HEK293 (cell line): ENCODE data around the gene C11orf86.

ENCODE experiments used
- CTCF ChIA-PET: fragments of 350-600 bp; formaldehyde crosslinking; extraction: SDS; loops from one replicate; lab custom pipeline; 2021; ENCODE audit warnings: antibody characterized with exemption; lab: Yijun Ruan, JAX
- POLR2A ChIA-PET: fragments of 300-600 bp; formaldehyde crosslinking; extraction: SDS; loops from one replicate; lab custom pipeline; 2020; ENCODE audit warnings: antibody characterized with exemption, inconsistent platforms; lab: Yijun Ruan, JAX
- H3K27ac ChIP-seq: fragments of 200-500 bp; sonication (Bioruptor generic); 2 replicates; pipeline ENCODE4 v1.5.1; 2014; ENCODE audit warnings: low read depth, low read length, control low read depth, inconsistent platforms; ENCODE audit errors: extremely low read depth
- H3K36me3 ChIP-seq, 2 experiments: fragments of 200-500 bp in 1 of 2; sonication (Bioruptor generic) in 1 of 2; 1 replicate in 1 of 2; 2 replicates in 1 of 2; pipeline ENCODE4 v1.5.1; 2014 to 2017; ENCODE audit warnings: inconsistent platforms in 2 of 2, low read length in 2 of 2; ENCODE audit not compliant: control insufficient read depth in 2 of 2, insufficient read depth in 1 of 2
- H3K4me1 ChIP-seq: fragments of 200-500 bp; sonication (Bioruptor generic); 2 replicates; pipeline ENCODE4 v1.5.1; 2014; ENCODE audit warnings: mild to moderate bottlenecking, low read length, inconsistent platforms; ENCODE audit not compliant: control insufficient read depth, insufficient read depth
- H3K4me3 ChIP-seq: 2 replicates; pipeline ENCODE4 v1.5.1; 2011; ENCODE audit warnings: low read depth, mild to moderate bottlenecking, control low read depth, low read length, moderate library complexity
- H3K9me3 ChIP-seq: fragments of 200-500 bp; sonication (Bioruptor generic); 2 replicates; pipeline ENCODE4 v1.5.1; 2014; ENCODE audit warnings: low read depth, low read length, inconsistent platforms; ENCODE audit not compliant: control insufficient read depth, insufficient read depth
- EGR2 ChIP-seq: fragments of 450-650 bp; formaldehyde crosslinking; IDR thresholded peaks from 2 replicates; pipeline ENCODE4 v1.5.1; 2016; ENCODE audit warnings: low read depth, missing biosample characterization, missing genetic modification characterization
- GLIS1 ChIP-seq: fragments of 450-650 bp; formaldehyde crosslinking; IDR thresholded peaks from 2 replicates; pipeline ENCODE4 v1.5.1; 2016; ENCODE audit warnings: missing biosample characterization, missing genetic modification characterization
- GLIS2 ChIP-seq: fragments of 450-650 bp; formaldehyde crosslinking; IDR thresholded peaks from 2 replicates; pipeline ENCODE4 v1.5.1; 2016; ENCODE audit warnings: missing biosample characterization, missing genetic modification characterization
- KLF1 ChIP-seq: fragments of 450-650 bp; formaldehyde crosslinking; IDR thresholded peaks from 2 replicates; pipeline ENCODE4 v1.5.1; 2016; ENCODE audit warnings: missing biosample characterization, missing genetic modification characterization
- OSR2 ChIP-seq: fragments of 450-650 bp; formaldehyde crosslinking; IDR thresholded peaks from 2 replicates; pipeline ENCODE4 v1.5.1; 2016; ENCODE audit warnings: missing biosample characterization, missing genetic modification characterization
- RBAK ChIP-seq: fragments of 450-650 bp; formaldehyde crosslinking; IDR thresholded peaks from 2 replicates; pipeline ENCODE4 v1.5.1; 2016; ENCODE audit warnings: missing biosample characterization, missing genetic modification characterization
- ZFHX2 ChIP-seq: fragments of 450-650 bp; formaldehyde crosslinking; conservative IDR thresholded peaks from 2 replicates; pipeline ENCODE4 v1.5.1; 2016; ENCODE audit warnings: missing biosample characterization, missing genetic modification characterization
- ZFP37 ChIP-seq: fragments of 450-650 bp; formaldehyde crosslinking; IDR thresholded peaks from 2 replicates; pipeline ENCODE4 v1.5.1; 2016; ENCODE audit warnings: missing biosample characterization, missing genetic modification characterization
- ZFP41 ChIP-seq: fragments of 450-650 bp; formaldehyde crosslinking; IDR thresholded peaks from 2 replicates; pipeline ENCODE4 v1.5.1; 2016; ENCODE audit warnings: missing biosample characterization, missing genetic modification characterization, borderline replicate concordance
- ZFP69B ChIP-seq: fragments of 450-650 bp; formaldehyde crosslinking; IDR thresholded peaks from 2 replicates; pipeline ENCODE4 v1.5.1; 2016; ENCODE audit warnings: missing biosample characterization, missing genetic modification characterization
- ZIC2 ChIP-seq: fragments of 450-650 bp; formaldehyde crosslinking; IDR thresholded peaks from 2 replicates; pipeline ENCODE4 v1.5.1; 2016; ENCODE audit warnings: missing biosample characterization, missing genetic modification characterization
- ZNF16 ChIP-seq: fragments of 450-650 bp; formaldehyde crosslinking; IDR thresholded peaks from 2 replicates; pipeline ENCODE4 v1.5.1; 2016; ENCODE audit warnings: low read depth, missing biosample characterization, missing genetic modification characterization
- ZNF2 ChIP-seq: fragments of 450-650 bp; formaldehyde crosslinking; IDR thresholded peaks from 2 replicates; pipeline ENCODE4 v1.5.1; 2016; ENCODE audit warnings: missing biosample characterization, missing genetic modification characterization
- ZNF211 ChIP-seq: fragments of 450-650 bp; formaldehyde crosslinking; IDR thresholded peaks from 2 replicates; pipeline ENCODE4 v1.5.1; 2016; ENCODE audit warnings: low read depth, missing biosample characterization, missing genetic modification characterization
- ZNF223 ChIP-seq: fragments of 450-650 bp; formaldehyde crosslinking; IDR thresholded peaks from 2 replicates; pipeline ENCODE4 v1.5.1; 2016; ENCODE audit warnings: missing biosample characterization, missing genetic modification characterization
- ZNF555 ChIP-seq: fragments of 450-650 bp; formaldehyde crosslinking; conservative IDR thresholded peaks from 2 replicates; pipeline ENCODE4 v1.5.1; 2017; ENCODE audit warnings: missing biosample characterization, mild to moderate bottlenecking, missing genetic modification characterization, inconsistent platforms
- TF ChIP-seq, protein P1 (sequence below): fragments of 450-650 bp; formaldehyde crosslinking; IDR thresholded peaks from 2 replicates; pipeline ENCODE4 v1.5.1; 2016; ENCODE audit warnings: missing biosample characterization, missing genetic modification characterization
- TF ChIP-seq, protein P2 (sequence below): fragments of 450-650 bp; formaldehyde crosslinking; IDR thresholded peaks from 2 replicates; pipeline ENCODE4 v1.5.1; 2016; ENCODE audit warnings: missing biosample characterization, missing genetic modification characterization
- TF ChIP-seq, protein P3 (sequence below): fragments of 450-650 bp; formaldehyde crosslinking; conservative IDR thresholded peaks from 2 replicates; pipeline ENCODE4 v1.5.1; 2016; ENCODE audit warnings: low read depth, missing biosample characterization, missing genetic modification characterization
- TF ChIP-seq, protein P4 (sequence below): fragments of 450-650 bp; formaldehyde crosslinking; IDR thresholded peaks from 2 replicates; pipeline ENCODE4 v1.5.1; 2016; ENCODE audit warnings: missing biosample characterization, missing genetic modification characterization

C11orf86 gene

DNA sequence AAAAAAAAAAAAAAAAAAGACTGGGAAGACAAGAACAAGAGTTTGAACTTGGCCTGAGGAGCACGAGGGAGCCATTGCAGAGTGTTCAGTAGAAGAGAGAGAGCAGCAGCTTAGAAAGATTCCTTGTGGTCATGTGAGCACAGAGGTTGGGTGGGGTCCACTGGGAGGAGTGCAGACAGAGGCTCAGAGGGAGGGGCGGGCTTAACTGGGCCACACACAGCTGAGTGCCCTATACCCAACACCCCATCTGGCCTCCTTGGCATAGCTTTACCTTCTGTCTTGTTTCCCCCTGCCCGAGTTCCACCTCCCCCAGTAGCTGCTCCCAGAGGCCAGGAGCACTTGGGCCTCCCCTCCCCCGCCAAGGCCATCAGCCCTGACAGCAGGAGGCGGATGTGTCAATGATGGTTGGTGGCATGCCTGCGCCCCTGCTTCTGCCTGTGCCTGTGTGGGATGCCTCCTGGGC lies 12.1 kb downstream of the C11orf86 start:
- POLR2A ChIA-PET = interaction anchor here (0.7 to 1.2 kb wide), 4 partner anchors 35 to 481 kb away, joined by 3 to 5 read pairs (median 4); partner anchors contain the start of gene KDM2A
- H3K36me3 ChIP-seq = no peaks in the 10 kb centered on the region
- H3K9me3 ChIP-seq = no peaks in the 10 kb centered on the region
- H3K27ac ChIP-seq = no peak overlapping the region
- no peaks in the 10 kb centered on the region for H3K4me1 ChIP-seq
- no peak overlapping the region for H3K4me3 ChIP-seq
- CTCF ChIA-PET = interaction anchor here (0.6 to 1.2 kb wide), 4 partner anchors 8 to 94 kb away, joined by 3 to 5 read pairs (median 4); no protein-coding TSS in a partner anchor
- peak; percentile 64 for TF ChIP-seq ZFHX2 (tag by site-specific recombination)
- no peak for TF ChIP-seq ZFP41
- TF ChIP-seq GLIS1 (tag by site-specific recombination) = peak; percentile 69
- TF ChIP-seq OSR2 (tag by site-specific recombination) = peak; percentile 55; the same call in 1 of the 2 replicates
- TF ChIP-seq ZNF555 (tag by site-specific recombination) = no peak
- TF ChIP-seq, protein P1, sequence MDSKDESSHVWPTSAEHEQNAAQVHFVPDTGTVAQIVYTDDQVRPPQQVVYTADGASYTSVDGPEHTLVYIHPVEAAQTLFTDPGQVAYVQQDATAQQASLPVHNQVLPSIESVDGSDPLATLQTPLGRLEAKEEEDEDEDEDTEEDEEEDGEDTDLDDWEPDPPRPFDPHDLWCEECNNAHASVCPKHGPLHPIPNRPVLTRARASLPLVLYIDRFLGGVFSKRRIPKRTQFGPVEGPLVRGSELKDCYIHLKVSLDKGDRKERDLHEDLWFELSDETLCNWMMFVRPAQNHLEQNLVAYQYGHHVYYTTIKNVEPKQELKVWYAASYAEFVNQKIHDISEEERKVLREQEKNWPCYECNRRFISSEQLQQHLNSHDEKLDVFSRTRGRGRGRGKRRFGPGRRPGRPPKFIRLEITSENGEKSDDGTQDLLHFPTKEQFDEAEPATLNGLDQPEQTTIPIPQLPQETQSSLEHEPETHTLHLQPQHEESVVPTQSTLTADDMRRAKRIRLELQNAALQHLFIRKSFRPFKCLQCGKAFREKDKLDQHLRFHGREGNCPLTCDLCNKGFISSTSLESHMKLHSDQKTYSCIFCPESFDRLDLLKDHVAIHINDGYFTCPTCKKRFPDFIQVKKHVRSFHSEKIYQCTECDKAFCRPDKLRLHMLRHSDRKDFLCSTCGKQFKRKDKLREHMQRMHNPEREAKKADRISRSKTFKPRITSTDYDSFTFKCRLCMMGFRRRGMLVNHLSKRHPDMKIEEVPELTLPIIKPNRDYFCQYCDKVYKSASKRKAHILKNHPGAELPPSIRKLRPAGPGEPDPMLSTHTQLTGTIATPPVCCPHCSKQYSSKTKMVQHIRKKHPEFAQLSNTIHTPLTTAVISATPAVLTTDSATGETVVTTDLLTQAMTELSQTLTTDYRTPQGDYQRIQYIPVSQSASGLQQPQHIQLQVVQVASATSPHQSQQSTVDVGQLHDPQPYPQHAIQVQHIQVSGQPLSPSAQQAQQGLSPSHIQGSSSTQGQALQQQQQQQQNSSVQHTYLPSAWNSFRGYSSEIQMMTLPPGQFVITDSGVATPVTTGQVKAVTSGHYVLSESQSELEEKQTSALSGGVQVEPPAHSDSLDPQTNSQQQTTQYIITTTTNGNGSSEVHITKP = no peak
- TF ChIP-seq ZNF16 (tag by site-specific recombination) = peak; percentile 80
- TF ChIP-seq, protein P2, sequence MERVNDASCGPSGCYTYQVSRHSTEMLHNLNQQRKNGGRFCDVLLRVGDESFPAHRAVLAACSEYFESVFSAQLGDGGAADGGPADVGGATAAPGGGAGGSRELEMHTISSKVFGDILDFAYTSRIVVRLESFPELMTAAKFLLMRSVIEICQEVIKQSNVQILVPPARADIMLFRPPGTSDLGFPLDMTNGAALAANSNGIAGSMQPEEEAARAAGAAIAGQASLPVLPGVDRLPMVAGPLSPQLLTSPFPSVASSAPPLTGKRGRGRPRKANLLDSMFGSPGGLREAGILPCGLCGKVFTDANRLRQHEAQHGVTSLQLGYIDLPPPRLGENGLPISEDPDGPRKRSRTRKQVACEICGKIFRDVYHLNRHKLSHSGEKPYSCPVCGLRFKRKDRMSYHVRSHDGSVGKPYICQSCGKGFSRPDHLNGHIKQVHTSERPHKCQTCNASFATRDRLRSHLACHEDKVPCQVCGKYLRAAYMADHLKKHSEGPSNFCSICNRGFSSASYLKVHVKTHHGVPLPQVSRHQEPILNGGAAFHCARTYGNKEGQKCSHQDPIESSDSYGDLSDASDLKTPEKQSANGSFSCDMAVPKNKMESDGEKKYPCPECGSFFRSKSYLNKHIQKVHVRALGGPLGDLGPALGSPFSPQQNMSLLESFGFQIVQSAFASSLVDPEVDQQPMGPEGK (tag by site-specific recombination) = no peak
- TF ChIP-seq ZIC2 (tag by site-specific recombination) = peak; percentile 34; the same call in 1 of the 2 replicates
- peak; percentile 69; the same call in 1 of the 2 replicates for TF ChIP-seq ZNF223 (tag by site-specific recombination)
- TF ChIP-seq ZFP69B (tag by site-specific recombination) = peak; percentile 85
- no peak for TF ChIP-seq ZNF211 (tag by site-specific recombination)
- TF ChIP-seq ZFP37 (tag by site-specific recombination) = no peak
- TF ChIP-seq, protein P3, sequence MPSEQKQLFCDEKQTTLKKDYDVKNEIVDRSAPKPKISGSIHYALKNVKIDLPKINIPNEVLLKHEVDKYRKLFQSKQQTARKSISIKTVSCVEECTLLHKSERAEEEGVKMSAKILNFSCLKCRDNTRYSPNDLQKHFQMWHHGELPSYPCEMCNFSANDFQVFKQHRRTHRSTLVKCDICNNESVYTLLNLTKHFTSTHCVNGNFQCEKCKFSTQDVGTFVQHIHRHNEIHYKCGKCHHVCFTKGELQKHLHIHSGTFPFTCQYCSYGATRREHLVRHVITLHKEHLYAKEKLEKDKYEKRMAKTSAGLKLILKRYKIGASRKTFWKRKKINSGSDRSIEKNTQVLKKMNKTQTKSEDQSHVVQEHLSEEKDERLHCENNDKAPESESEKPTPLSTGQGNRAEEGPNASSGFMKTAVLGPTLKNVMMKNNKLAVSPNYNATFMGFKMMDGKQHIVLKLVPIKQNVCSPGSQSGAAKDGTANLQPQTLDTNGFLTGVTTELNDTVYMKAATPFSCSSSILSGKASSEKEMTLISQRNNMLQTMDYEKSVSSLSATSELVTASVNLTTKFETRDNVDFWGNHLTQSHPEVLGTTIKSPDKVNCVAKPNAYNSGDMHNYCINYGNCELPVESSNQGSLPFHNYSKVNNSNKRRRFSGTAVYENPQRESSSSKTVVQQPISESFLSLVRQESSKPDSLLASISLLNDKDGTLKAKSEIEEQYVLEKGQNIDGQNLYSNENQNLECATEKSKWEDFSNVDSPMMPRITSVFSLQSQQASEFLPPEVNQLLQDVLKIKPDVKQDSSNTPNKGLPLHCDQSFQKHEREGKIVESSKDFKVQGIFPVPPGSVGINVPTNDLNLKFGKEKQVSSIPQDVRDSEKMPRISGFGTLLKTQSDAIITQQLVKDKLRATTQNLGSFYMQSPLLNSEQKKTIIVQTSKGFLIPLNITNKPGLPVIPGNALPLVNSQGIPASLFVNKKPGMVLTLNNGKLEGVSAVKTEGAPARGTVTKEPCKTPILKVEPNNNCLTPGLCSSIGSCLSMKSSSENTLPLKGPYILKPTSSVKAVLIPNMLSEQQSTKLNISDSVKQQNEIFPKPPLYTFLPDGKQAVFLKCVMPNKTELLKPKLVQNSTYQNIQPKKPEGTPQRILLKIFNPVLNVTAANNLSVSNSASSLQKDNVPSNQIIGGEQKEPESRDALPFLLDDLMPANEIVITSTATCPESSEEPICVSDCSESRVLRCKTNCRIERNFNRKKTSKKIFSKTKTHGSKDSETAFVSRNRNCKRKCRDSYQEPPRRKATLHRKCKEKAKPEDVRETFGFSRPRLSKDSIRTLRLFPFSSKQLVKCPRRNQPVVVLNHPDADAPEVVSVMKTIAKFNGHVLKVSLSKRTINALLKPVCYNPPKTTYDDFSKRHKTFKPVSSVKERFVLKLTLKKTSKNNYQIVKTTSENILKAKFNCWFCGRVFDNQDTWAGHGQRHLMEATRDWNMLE (tag by site-specific recombination) = no peak
- TF ChIP-seq ZNF2 = no peak
- no peak for TF ChIP-seq RBAK (tag by site-specific recombination)
- peak; percentile 78 for TF ChIP-seq KLF1 (tag by site-specific recombination)
- TF ChIP-seq EGR2 (tag by site-specific recombination) = 0 out of 2 replicates have a peak, but pooled peaks have one; percentile 28
- TF ChIP-seq, protein P4, sequence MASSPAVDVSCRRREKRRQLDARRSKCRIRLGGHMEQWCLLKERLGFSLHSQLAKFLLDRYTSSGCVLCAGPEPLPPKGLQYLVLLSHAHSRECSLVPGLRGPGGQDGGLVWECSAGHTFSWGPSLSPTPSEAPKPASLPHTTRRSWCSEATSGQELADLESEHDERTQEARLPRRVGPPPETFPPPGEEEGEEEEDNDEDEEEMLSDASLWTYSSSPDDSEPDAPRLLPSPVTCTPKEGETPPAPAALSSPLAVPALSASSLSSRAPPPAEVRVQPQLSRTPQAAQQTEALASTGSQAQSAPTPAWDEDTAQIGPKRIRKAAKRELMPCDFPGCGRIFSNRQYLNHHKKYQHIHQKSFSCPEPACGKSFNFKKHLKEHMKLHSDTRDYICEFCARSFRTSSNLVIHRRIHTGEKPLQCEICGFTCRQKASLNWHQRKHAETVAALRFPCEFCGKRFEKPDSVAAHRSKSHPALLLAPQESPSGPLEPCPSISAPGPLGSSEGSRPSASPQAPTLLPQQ = peak; percentile 89
- peak; percentile 27; the same call in 1 of the 2 replicates for TF ChIP-seq GLIS2 (tag by site-specific recombination)
